Astrocyte (in vitro differentiated cells and primary cell): ENCODE results near the gene KDM4B. TPM values are rescaled to one million over a fixed set of nuclear protein-coding genes. Genes with fewer than 3 reads are reported as not detected.

Experiments
- DNase-seq: peaks from one replicate; pipeline ENCODE4 v3.0.0-alpha.2; 2010; ENCODE audit warnings: low read depth
- FAIRE-seq: peaks from 2 replicates; lab custom pipeline; 2011; peaks lifted over from hg19 to GRCh38; lab: Jason Lieb, UNC
- H2AFZ ChIP-seq: 2 replicates; pipeline ENCODE4 v1.6.0; 2012; ENCODE audit warnings: low read depth, low read length, inconsistent platforms
- H3K27ac ChIP-seq: 2 replicates; pipeline ENCODE4 v1.5.1; 2011; ENCODE audit warnings: low read depth, low read length, inconsistent platforms
- H3K27me3 ChIP-seq: 2 replicates; pipeline ENCODE4 v1.6.0; 2011; ENCODE audit warnings: low read length, inconsistent platforms; ENCODE audit not compliant: insufficient read depth
- H3K36me3 ChIP-seq: 2 replicates; pipeline ENCODE4 v1.5.1; 2011; ENCODE audit warnings: low read length, inconsistent platforms; ENCODE audit not compliant: insufficient read depth
- H3K4me1 ChIP-seq: 2 replicates; pipeline ENCODE4 v1.5.1; 2011; ENCODE audit warnings: low read length, inconsistent platforms; ENCODE audit not compliant: insufficient read depth
- H3K4me2 ChIP-seq: 2 replicates; pipeline ENCODE4 v1.6.0; 2012; ENCODE audit warnings: low read length, inconsistent platforms
- H3K4me3 ChIP-seq: 2 replicates; pipeline ENCODE4 v1.5.1; 2011; ENCODE audit warnings: low read depth, mild to moderate bottlenecking, low read length, inconsistent platforms; ENCODE audit not compliant: insufficient read depth
- H3K79me2 ChIP-seq: 2 replicates; pipeline ENCODE4 v1.6.0; 2012; ENCODE audit warnings: mild to moderate bottlenecking, low read length, inconsistent platforms; ENCODE audit not compliant: insufficient read depth
- H3K9ac ChIP-seq: 2 replicates; pipeline ENCODE4 v1.6.0; 2012; ENCODE audit warnings: mild to moderate bottlenecking, low read length, inconsistent platforms
- H3K9me3 ChIP-seq: 2 replicates; pipeline ENCODE4 v1.5.1; 2012; ENCODE audit warnings: low read depth, mild to moderate bottlenecking, low read length, inconsistent platforms; ENCODE audit not compliant: insufficient read depth
- H4K20me1 ChIP-seq: 2 replicates; pipeline ENCODE4 v1.6.0; 2012; ENCODE audit warnings: low read length, inconsistent platforms; ENCODE audit not compliant: insufficient read depth
- H3K27ac Mint-ChIP-seq: one replicate; pipeline ENCODE4 v1.8.0; 2021; ENCODE audit warnings: mild to moderate bottlenecking, mixed read lengths; ENCODE audit not compliant: unreplicated experiment
- H3K27me3 Mint-ChIP-seq: one replicate; pipeline ENCODE4 v1.8.0; 2021; ENCODE audit warnings: low read depth, mixed read lengths; ENCODE audit not compliant: unreplicated experiment
- H3K36me3 Mint-ChIP-seq: one replicate; pipeline ENCODE4 v1.8.0; 2021; ENCODE audit warnings: low read depth, mixed read lengths; ENCODE audit not compliant: unreplicated experiment
- H3K4me1 Mint-ChIP-seq: one replicate; pipeline ENCODE4 v1.8.0; 2021; ENCODE audit warnings: low read depth, mixed read lengths; ENCODE audit not compliant: unreplicated experiment
- H3K4me3 Mint-ChIP-seq: one replicate; pipeline ENCODE4 v1.8.0; 2021; ENCODE audit warnings: mild to moderate bottlenecking, moderate library complexity, mixed read lengths; ENCODE audit not compliant: unreplicated experiment
- H3K9me3 Mint-ChIP-seq: one replicate; pipeline ENCODE4 v1.8.0; 2021; ENCODE audit warnings: mild to moderate bottlenecking, mixed read lengths; ENCODE audit not compliant: unreplicated experiment
- EZH2 ChIP-seq: IDR thresholded peaks from 2 replicates; pipeline ENCODE4 v1.6.1; 2012; ENCODE audit warnings: mild to moderate bottlenecking, low read length, inconsistent platforms; ENCODE audit not compliant: insufficient read depth
- total RNA-seq: library from RNA; stranded (reverse); gene quantifications from 2 replicates; pipeline ENCODE4 v1.2.1, GENCODE V29; 2021
- TF ChIP-seq, protein P1 (sequence below): IDR thresholded peaks from 2 replicates; pipeline ENCODE4 v1.5.1; 2011; ENCODE audit warnings: low read depth, mild to moderate bottlenecking, inconsistent platforms, low read length, moderate library complexity; ENCODE audit not compliant: insufficient read depth

KDM4B gene
- total RNA-seq, 1 donor from 2014 or later = 55.2 TPM

DNA sequence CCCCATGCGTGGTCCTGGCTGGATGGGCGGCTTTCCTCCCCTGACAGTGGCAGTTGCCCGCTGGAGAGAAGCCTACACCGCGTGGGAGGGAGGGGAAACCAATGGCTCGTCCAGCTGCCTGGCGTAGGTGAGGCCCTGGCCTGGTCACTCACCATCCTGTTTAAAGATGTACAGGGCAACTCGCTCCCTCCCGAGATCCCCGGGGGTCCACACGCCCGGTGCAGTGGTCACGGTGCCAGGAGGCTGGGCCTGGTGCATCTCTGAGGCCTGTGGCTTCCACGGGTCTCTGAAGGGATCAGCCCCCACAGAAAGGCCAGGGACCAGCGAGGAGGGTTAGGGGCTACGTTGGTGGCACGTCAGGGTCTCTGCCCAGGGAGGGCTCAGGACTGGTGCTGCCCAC lies 156.5 kb downstream of the KDM4B start:
- Mint-ChIP-seq H3K9me3 (no peaks in the 10 kb centered on the region), H3K27ac (no peak overlapping the region), H3K4me3 (no peak overlapping the region), H3K27me3 (no peaks in the 10 kb centered on the region), H3K36me3 (peaks cover 8% of the 10 kb centered on the region), H3K4me1 (peaks cover 4% of the 10 kb centered on the region)
- H2AFZ ChIP-seq = no peak overlapping the region
- H3K4me2 ChIP-seq = no peak overlapping the region
- H3K27ac ChIP-seq = no peak overlapping the region
- H3K9me3 ChIP-seq = no peaks in the 10 kb centered on the region
- no peaks in the 10 kb centered on the region for H3K79me2 ChIP-seq
- H3K9ac ChIP-seq = no peak overlapping the region
- no peaks in the 10 kb centered on the region for H3K27me3 ChIP-seq
- no peak overlapping the region for H3K4me3 ChIP-seq
- no peaks in the 10 kb centered on the region for H3K36me3 ChIP-seq
- FAIRE-seq (no peak), DNase-seq (no peak)
- H3K4me1 ChIP-seq = peaks cover 26% of the 10 kb centered on the region
- H4K20me1 ChIP-seq = peaks cover 18% of the 10 kb centered on the region
- no peak for TF ChIP-seq EZH2
- TF ChIP-seq, protein P1, sequence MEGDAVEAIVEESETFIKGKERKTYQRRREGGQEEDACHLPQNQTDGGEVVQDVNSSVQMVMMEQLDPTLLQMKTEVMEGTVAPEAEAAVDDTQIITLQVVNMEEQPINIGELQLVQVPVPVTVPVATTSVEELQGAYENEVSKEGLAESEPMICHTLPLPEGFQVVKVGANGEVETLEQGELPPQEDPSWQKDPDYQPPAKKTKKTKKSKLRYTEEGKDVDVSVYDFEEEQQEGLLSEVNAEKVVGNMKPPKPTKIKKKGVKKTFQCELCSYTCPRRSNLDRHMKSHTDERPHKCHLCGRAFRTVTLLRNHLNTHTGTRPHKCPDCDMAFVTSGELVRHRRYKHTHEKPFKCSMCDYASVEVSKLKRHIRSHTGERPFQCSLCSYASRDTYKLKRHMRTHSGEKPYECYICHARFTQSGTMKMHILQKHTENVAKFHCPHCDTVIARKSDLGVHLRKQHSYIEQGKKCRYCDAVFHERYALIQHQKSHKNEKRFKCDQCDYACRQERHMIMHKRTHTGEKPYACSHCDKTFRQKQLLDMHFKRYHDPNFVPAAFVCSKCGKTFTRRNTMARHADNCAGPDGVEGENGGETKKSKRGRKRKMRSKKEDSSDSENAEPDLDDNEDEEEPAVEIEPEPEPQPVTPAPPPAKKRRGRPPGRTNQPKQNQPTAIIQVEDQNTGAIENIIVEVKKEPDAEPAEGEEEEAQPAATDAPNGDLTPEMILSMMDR = no peak

DNA sequence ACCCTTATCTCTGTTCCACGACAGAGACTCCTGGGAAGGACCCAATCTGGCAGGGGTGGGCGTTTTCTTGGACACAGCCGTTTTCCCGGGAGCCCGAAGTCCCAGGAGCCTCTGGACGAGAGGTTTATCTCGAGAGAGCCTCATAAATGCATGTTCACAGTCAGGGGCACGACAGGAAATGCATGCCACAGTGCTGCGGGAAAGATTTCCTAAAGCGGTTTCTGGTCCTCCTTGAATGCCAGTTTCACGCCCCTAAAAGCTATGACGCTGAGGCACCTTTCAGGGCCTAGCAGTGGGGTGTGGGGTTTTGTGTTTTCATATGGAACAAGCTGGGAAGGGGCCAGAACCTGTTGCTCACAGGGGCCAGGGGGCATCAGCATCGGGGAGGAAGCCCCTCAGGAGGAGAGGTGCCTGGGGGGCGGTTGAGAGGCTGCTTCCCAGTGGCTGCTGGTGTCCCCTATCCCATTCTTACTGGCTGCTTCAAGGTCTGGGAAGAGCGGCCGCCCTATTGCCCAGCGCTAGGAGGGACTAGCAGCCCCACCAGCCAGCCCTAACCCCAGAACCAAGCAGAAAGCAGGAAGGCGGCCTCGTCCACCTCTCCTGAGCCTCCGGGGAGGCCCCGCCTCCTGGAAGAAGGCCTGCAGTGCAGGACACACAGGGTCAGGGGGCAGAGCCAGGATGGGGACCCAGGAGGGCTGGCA lies 157.0 kb downstream of the KDM4B start:
- peaks cover 18% of the 10 kb centered on the region for H4K20me1 ChIP-seq
- H3K4me1 ChIP-seq = peaks cover 26% of the 10 kb centered on the region
- no peak overlapping the region for H2AFZ ChIP-seq
- H3K36me3 ChIP-seq = no peaks in the 10 kb centered on the region
- Mint-ChIP-seq H3K4me3 (no peak overlapping the region), H3K27me3 (no peaks in the 10 kb centered on the region), H3K4me1 (peaks cover 4% of the 10 kb centered on the region), H3K9me3 (no peaks in the 10 kb centered on the region), H3K27ac (no peak overlapping the region), H3K36me3 (peaks cover 8% of the 10 kb centered on the region)
- no peak overlapping the region for H3K27ac ChIP-seq
- H3K79me2 ChIP-seq = no peaks in the 10 kb centered on the region
- H3K27me3 ChIP-seq = no peaks in the 10 kb centered on the region
- H3K9ac ChIP-seq = no peak overlapping the region
- DNase-seq (no peak), FAIRE-seq (no peak)
- no peak for TF ChIP-seq EZH2
- TF ChIP-seq, protein P1 = no peak
- no peak overlapping the region for H3K4me3 ChIP-seq
- H3K9me3 ChIP-seq = no peaks in the 10 kb centered on the region
- no peak overlapping the region for H3K4me2 ChIP-seq
